Measurements from ENCODE around the gene ADGRA1. TPM values are rescaled to one million over a fixed set of nuclear protein-coding genes. Genes with fewer than 3 reads are reported as not detected.

Gene ADGRA1
- total and polyA plus RNA-seq, 2 donors (not counting 1 experiment from before 2014, with no cell fraction given), result not detected

DNA sequence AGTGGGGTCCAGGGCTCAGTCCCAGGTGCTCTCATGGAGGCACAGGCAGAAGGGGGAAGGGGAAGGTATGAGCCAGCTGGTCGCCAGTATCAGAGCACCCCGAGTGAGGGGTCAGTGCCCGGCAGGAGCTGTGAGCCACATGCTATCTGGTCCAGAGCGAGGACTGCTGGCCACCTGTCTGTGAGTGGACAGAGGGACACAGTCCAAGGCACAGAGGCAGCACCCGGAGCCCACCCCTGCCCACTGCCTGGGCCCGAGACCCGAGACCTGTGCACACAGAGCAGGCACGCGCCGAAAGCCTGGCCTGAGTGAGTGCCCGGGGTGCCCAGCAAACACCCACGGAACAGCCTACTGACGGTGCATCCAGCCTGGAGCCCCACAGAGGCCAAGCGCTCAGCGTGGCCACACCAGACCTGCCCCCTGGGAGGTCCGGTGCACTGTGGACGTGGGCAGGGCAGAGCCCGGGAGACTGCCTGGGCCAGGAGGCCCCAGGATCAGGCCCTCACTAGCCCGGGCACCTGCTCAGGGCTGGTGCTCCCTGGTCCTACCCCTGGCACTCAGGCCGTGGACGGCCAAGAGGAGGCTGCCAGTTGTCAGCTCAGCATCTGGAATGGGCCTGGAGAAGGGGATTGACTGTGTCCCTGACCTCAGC, 29.4 kb downstream of the ADGRA1 start:
- Histone ChIP-seq H3K36me3 (ENCODE audit: control insufficient read depth, insufficient read depth, low read length) (no peaks in the 10 kb centered on the region), H3K4me3 (replicated peaks in 1 of 4; ENCODE audit: control extremely low read depth in 1 of 4, insufficient read depth in 1 of 4, low read depth in 3 of 4, low read length in 4 of 4) (no peak overlapping the region), H3K9me3 (ENCODE audit: control insufficient read depth, insufficient read depth, low read depth, low read length) (peaks cover 5% of the 10 kb centered on the region), H3K79me2 (ENCODE audit: control insufficient read depth, insufficient read depth, low read length) (no peaks in the 10 kb centered on the region), H3K4me1 (ENCODE audit: control insufficient read depth, extremely low read depth, insufficient read depth, low read length) (no peaks in the 10 kb centered on the region), H3K4me2 (ENCODE audit: extremely low read depth, insufficient read depth, low read length) (no peak overlapping the region), H3K27ac (ENCODE audit: insufficient read depth, low read length) (no peak overlapping the region), H3K9ac (ENCODE audit: insufficient read depth, low read length) (no peak overlapping the region), H3K27me3 (ENCODE audit: control insufficient read depth, insufficient read depth, low read length) (no peaks in the 10 kb centered on the region), H4K20me1 (ENCODE audit: control insufficient read depth, extremely low read depth, insufficient read depth, low read length) (no peaks in the 10 kb centered on the region), H2AFZ (ENCODE audit: low read length) (no peak overlapping the region)
- no peak for DNase-seq (ENCODE audit: low read depth in 2 of 2)
- TF ChIP-seq CTCF (conservative IDR thresholded peaks at IDR 0.05 in 1 of 2, IDR thresholded peaks at IDR 0.05 in 1 of 2; ENCODE audit: low read depth in 1 of 2, low read length in 2 of 2) (no peak), EZH2 (IDR thresholded peaks at IDR 0.05; ENCODE audit: low read length, missing control alignments) (no peak)

DNA sequence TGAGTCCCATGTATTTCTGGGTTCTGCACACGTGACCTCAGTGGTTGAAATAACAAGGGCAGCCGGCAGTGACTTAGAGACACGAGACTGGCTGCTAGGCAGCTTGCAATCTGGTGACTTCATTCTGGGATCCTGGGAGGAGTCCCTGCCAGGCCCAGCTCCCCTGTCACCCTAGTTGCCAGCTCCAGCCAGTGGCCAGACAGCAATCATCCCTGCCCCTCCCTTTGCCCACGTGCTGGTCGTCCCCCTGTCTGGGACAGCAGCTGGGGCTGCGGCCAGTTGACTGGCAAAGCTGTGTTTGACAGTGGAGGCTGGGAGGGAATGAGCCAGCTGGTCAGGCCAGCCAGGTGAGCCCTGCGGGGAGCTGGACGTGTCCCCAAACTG, 30.0 kb downstream of the ADGRA1 start:
- TF ChIP-seq CTCF (conservative IDR thresholded peaks at IDR 0.05 in 1 of 2, IDR thresholded peaks at IDR 0.05 in 1 of 2; ENCODE audit: low read depth in 1 of 2, low read length in 2 of 2) (no peak), EZH2 (IDR thresholded peaks at IDR 0.05; ENCODE audit: low read length, missing control alignments) (no peak)
- H3K4me2 ChIP-seq (ENCODE audit: extremely low read depth, insufficient read depth, low read length), result no peak overlapping the region
- H3K27ac ChIP-seq (ENCODE audit: insufficient read depth, low read length), result no peak overlapping the region
- H3K79me2 ChIP-seq (ENCODE audit: control insufficient read depth, insufficient read depth, low read length), result no peaks in the 10 kb centered on the region
- no peak overlapping the region for H3K9ac ChIP-seq (ENCODE audit: insufficient read depth, low read length)
- peaks cover 5% of the 10 kb centered on the region for H3K9me3 ChIP-seq (ENCODE audit: control insufficient read depth, insufficient read depth, low read depth, low read length)
- H4K20me1 ChIP-seq (ENCODE audit: control insufficient read depth, extremely low read depth, insufficient read depth, low read length), result no peaks in the 10 kb centered on the region
- H3K4me1 ChIP-seq (ENCODE audit: control insufficient read depth, extremely low read depth, insufficient read depth, low read length), result no peaks in the 10 kb centered on the region
- H3K4me3 ChIP-seq (replicated peaks in 1 of 4; ENCODE audit: control extremely low read depth in 1 of 4, insufficient read depth in 1 of 4, low read depth in 3 of 4, low read length in 4 of 4), result no peak overlapping the region
- H2AFZ ChIP-seq (ENCODE audit: low read length), result no peak overlapping the region
- H3K36me3 ChIP-seq (ENCODE audit: control insufficient read depth, insufficient read depth, low read length), result no peaks in the 10 kb centered on the region
- no peak for DNase-seq (ENCODE audit: low read depth in 2 of 2)
- H3K27me3 ChIP-seq (ENCODE audit: control insufficient read depth, insufficient read depth, low read length), result no peaks in the 10 kb centered on the region

- peaks cover 5% of the 10 kb centered on the region for H3K9me3 ChIP-seq (ENCODE audit: control insufficient read depth, insufficient read depth, low read depth, low read length)
- H3K4me3 ChIP-seq (replicated peaks in 1 of 4; ENCODE audit: control extremely low read depth in 1 of 4, insufficient read depth in 1 of 4, low read depth in 3 of 4, low read length in 4 of 4), result no peak overlapping the region
- DNase-seq (ENCODE audit: low read depth in 2 of 2), result no peak
- no peak overlapping the region for H3K4me2 ChIP-seq (ENCODE audit: extremely low read depth, insufficient read depth, low read length)
- no peak for TF ChIP-seq CTCF (conservative IDR thresholded peaks at IDR 0.05 in 1 of 2, IDR thresholded peaks at IDR 0.05 in 1 of 2; ENCODE audit: low read depth in 1 of 2, low read length in 2 of 2)
- no peak for TF ChIP-seq EZH2 (IDR thresholded peaks at IDR 0.05; ENCODE audit: low read length, missing control alignments)
- no peak overlapping the region for H3K27ac ChIP-seq (ENCODE audit: insufficient read depth, low read length)
- H3K36me3 ChIP-seq (ENCODE audit: control insufficient read depth, insufficient read depth, low read length), result no peaks in the 10 kb centered on the region
- no peak overlapping the region for H2AFZ ChIP-seq (ENCODE audit: low read length)
- H3K79me2 ChIP-seq (ENCODE audit: control insufficient read depth, insufficient read depth, low read length), result no peaks in the 10 kb centered on the region
- H3K9ac ChIP-seq (ENCODE audit: insufficient read depth, low read length), result no peak overlapping the region
- H3K4me1 ChIP-seq (ENCODE audit: control insufficient read depth, extremely low read depth, insufficient read depth, low read length), result no peaks in the 10 kb centered on the region
- H3K27me3 ChIP-seq (ENCODE audit: control insufficient read depth, insufficient read depth, low read length), result no peaks in the 10 kb centered on the region
- H4K20me1 ChIP-seq (ENCODE audit: control insufficient read depth, extremely low read depth, insufficient read depth, low read length), result no peaks in the 10 kb centered on the region
Measured at GRCh38 chr10:133121479-133121878, 33.8 kb downstream of the ADGRA1 start.
